IMR-90 (cell line): Measurements from ENCODE around the gene FMNL1. TPM values are rescaled to one million over a fixed set of nuclear protein-coding genes. Genes with fewer than 3 reads are reported as not detected.

Source experiments
- ATAC-seq: fragments of 200-7000 bp; cut with Tn5 transposase; 2 replicates; pipeline ENCODE4 v1.9.1; 2020; ENCODE audit warnings: low read depth, mild to moderate bottlenecking, moderate library complexity
- BruUV-seq: library from RNA; stranded (reverse); fragments of 400-500 nt; replicated peaks from 2 replicates; lab custom pipeline; 2021; lab: Mats Ljungman, UMichigan
- CTCF ChIA-PET: fragments of 300-600 bp; formaldehyde crosslinking; extraction: SDS; loops from one replicate; lab custom pipeline; 2021; ENCODE audit warnings: antibody characterized with exemption; lab: Yijun Ruan, JAX
- POLR2A ChIA-PET: fragments of 300-600 bp; sonication (Branson Sonifier 250); formaldehyde crosslinking; loops from one replicate; lab custom pipeline; 2022; ENCODE audit warnings: antibody characterized with exemption; ENCODE audit not compliant: unreplicated experiment; lab: Charles Lee
- DNase-seq: peaks from one replicate; pipeline ENCODE4 v3.0.0; 2013
- H2AFZ ChIP-seq: replicated peaks from 2 replicates; pipeline ENCODE3; 2013; ENCODE audit warnings: low read length, mild to moderate bottlenecking; ENCODE audit not compliant: poor library complexity
- H2AK5ac ChIP-seq: 2 replicates; pipeline ENCODE4 v1.6.1; 2013; ENCODE audit warnings: low read depth, low read length, inconsistent platforms
- H2AK9ac ChIP-seq: replicated peaks from 2 replicates; pipeline ENCODE3; 2013; ENCODE audit warnings: mild to moderate bottlenecking, low read depth, low read length, moderate library complexity; ENCODE audit not compliant: poor library complexity
- H2BK120ac ChIP-seq: 2 replicates; pipeline ENCODE4 v1.6.1; 2013; ENCODE audit warnings: low read depth, low read length, inconsistent platforms
- H2BK15ac ChIP-seq: 3 replicates; pipeline ENCODE4 v1.6.1; 2013; ENCODE audit warnings: low read depth, low read length, inconsistent platforms
- H2BK20ac ChIP-seq: 2 replicates; pipeline ENCODE4 v1.6.1; 2013; ENCODE audit warnings: low read depth, mild to moderate bottlenecking, inconsistent platforms, low read length, moderate library complexity
- H2BK5ac ChIP-seq: 2 replicates; pipeline ENCODE4 v1.6.1; 2013; ENCODE audit warnings: mild to moderate bottlenecking, low read depth, low read length, inconsistent platforms; ENCODE audit not compliant: poor library complexity, severe bottlenecking
- H3K14ac ChIP-seq: replicated peaks from 2 replicates; pipeline ENCODE4 v1.6.1; 2013; ENCODE audit warnings: low read depth, low read length, inconsistent platforms
- H3K18ac ChIP-seq: 2 replicates; pipeline ENCODE4 v1.6.1; 2013; ENCODE audit warnings: low read depth, low read length, control low read depth
- H3K23ac ChIP-seq: 2 replicates; pipeline ENCODE4 v1.6.1; 2013; ENCODE audit warnings: low read depth, low read length, inconsistent platforms
- H3K27ac ChIP-seq: 2 replicates; pipeline ENCODE4 v1.5.1; 2013; ENCODE audit warnings: mild to moderate bottlenecking, control low read depth, low read length; ENCODE audit not compliant: insufficient read depth
- H3K27me3 ChIP-seq: 2 replicates; pipeline ENCODE4 v1.6.1; 2013; ENCODE audit warnings: low read length; ENCODE audit not compliant: control insufficient read depth, insufficient read depth
- H3K36me3 ChIP-seq: 2 replicates; pipeline ENCODE4 v1.6.1; 2013; ENCODE audit warnings: low read length, mixed read lengths; ENCODE audit not compliant: control insufficient read depth, insufficient read depth
- H3K4ac ChIP-seq: 2 replicates; pipeline ENCODE4 v1.6.1; 2013; ENCODE audit warnings: low read depth, low read length, inconsistent platforms
- H3K4me1 ChIP-seq: 2 replicates; pipeline ENCODE4 v1.6.1; 2013; ENCODE audit warnings: low read length, mixed read lengths; ENCODE audit not compliant: control insufficient read depth, insufficient read depth
- H3K4me2 ChIP-seq: 2 replicates; pipeline ENCODE4 v1.6.1; 2013; ENCODE audit warnings: low read depth, mild to moderate bottlenecking, control low read depth, low read length, moderate library complexity
- H3K4me3 ChIP-seq: 2 replicates; pipeline ENCODE4 v1.5.1; 2013; ENCODE audit warnings: low read depth, mild to moderate bottlenecking, control low read depth, low read length, moderate library complexity; ENCODE audit not compliant: insufficient read depth
- H3K56ac ChIP-seq: 2 replicates; pipeline ENCODE4 v1.6.1; 2013; ENCODE audit warnings: low read length, inconsistent platforms; ENCODE audit not compliant: insufficient read depth; ENCODE audit errors: extremely low read depth
- H3K79me1 ChIP-seq, 2 experiments: 2 replicates each; pipeline ENCODE4 v1.6.1; 2013; ENCODE audit warnings: low read length in 2 of 2, inconsistent platforms in 1 of 2, low read depth in 1 of 2
- H3K9ac ChIP-seq: 2 replicates; pipeline ENCODE4 v1.6.1; 2013; ENCODE audit warnings: low read depth, low read length, control low read depth
- H3K9me1 ChIP-seq: 2 replicates; pipeline ENCODE4 v1.6.1; 2013; ENCODE audit warnings: low read length, inconsistent platforms; ENCODE audit not compliant: insufficient read depth
- H3K9me3 ChIP-seq: 2 replicates; pipeline ENCODE4 v1.6.1; 2013; ENCODE audit warnings: low read length; ENCODE audit not compliant: control insufficient read depth, insufficient read depth
- H4K20me1 ChIP-seq: 2 replicates; pipeline ENCODE4 v1.6.1; 2013; ENCODE audit warnings: low read length, inconsistent platforms; ENCODE audit not compliant: insufficient read depth
- H4K5ac ChIP-seq: 2 replicates; pipeline ENCODE4 v1.6.1; 2013; ENCODE audit warnings: mild to moderate bottlenecking, low read depth, low read length, control low read depth
- H4K8ac ChIP-seq, 2 experiments: 2 replicates each; pipeline ENCODE4 v1.6.1; 2013; ENCODE audit warnings: low read depth in 2 of 2, low read length in 2 of 2, control low read depth in 1 of 2, inconsistent platforms in 1 of 2
- H4K91ac ChIP-seq: 2 replicates; pipeline ENCODE4 v1.6.1; 2013; ENCODE audit warnings: low read depth, low read length, inconsistent platforms; ENCODE audit not compliant: insufficient read depth
- BHLHE40 ChIP-seq: fragments of 150-350 bp; IDR thresholded peaks from 2 replicates; pipeline ENCODE4 v1.6.1; 2016; ENCODE audit warnings: mild to moderate bottlenecking, low read depth, low read length
- CHD1 ChIP-seq: IDR thresholded peaks from 2 replicates; pipeline ENCODE4 v1.6.1; 2012; ENCODE audit warnings: low read depth, low read length, improper control_type of control experiment
- FOS ChIP-seq: fragments of 150-350 bp; IDR thresholded peaks from 2 replicates; pipeline ENCODE4 v1.6.1; 2016; ENCODE audit warnings: low read depth, low read length
- MAZ ChIP-seq: IDR thresholded peaks from 2 replicates; pipeline ENCODE4 v1.6.1; 2012; ENCODE audit warnings: low read depth, mild to moderate bottlenecking, low read length, improper control_type of control experiment, moderate library complexity, borderline replicate concordance
- RAD21 ChIP-seq: IDR thresholded peaks from 2 replicates; pipeline ENCODE4 v1.6.1; 2012; ENCODE audit warnings: low read length, improper control_type of control experiment
- SMC3 ChIP-seq: fragments of 150-350 bp; IDR thresholded peaks from 2 replicates; pipeline ENCODE4 v1.6.1; 2016; ENCODE audit warnings: low read depth, mild to moderate bottlenecking, antibody characterized with exemption, low read length, moderate library complexity
- WGBS, 2 experiments: methylation state at CpG; one replicate each; pipeline versions ENCODE4 v1.1.5 to v1.1.7; 2013; ENCODE audit warnings: missing lambda C conversion rate in 2 of 2; ENCODE audit not compliant: insufficient read length in 1 of 2; ENCODE audit errors: extremely low coverage in 2 of 2; 5-methylcytosine and 5-hydroxymethylcytosine counted together
- dilution Hi-C: fragments of 300-500 bp; cut with HindIII; formaldehyde crosslinking; loops from one replicate; pipeline ENCODE4 v1.14.3; 2018; ENCODE audit warnings: low sequenced_read_pairs; ENCODE audit not compliant: unreplicated experiment
- in situ Hi-C: fragments of 300-500 bp; cut with MboI; formaldehyde crosslinking; loops from 3 replicates; pipeline ENCODE4 v1.14.3; 2019; ENCODE audit warnings: low sequenced_read_pairs, inconsistent platforms, mixed read lengths
- intact Hi-C: fragments of 100-400 bp; cut with micrococcal nuclease; formaldehyde crosslinking; loops from 2 replicates; pipeline ENCODE4 v1.10.0; 2022
- polyA plus RNA-seq, 3 experiments: library from polyadenylated mRNA; depleted of rRNA; stranded (reverse); fragments of >200 nt; gene quantifications; 2 replicates each; pipeline ENCODE4 v1.2.3, GENCODE V29; 2012; ENCODE audit warnings: low replicate concordance in 1 of 3
- total RNA-seq: library from RNA; depleted of rRNA; stranded (reverse); fragments of >200 nt; gene quantifications from 2 replicates; pipeline ENCODE4 v1.2.3, GENCODE V29; 2012
- TF ChIP-seq, protein P1 (sequence below): fragments of 150-350 bp; IDR thresholded peaks from 2 replicates; pipeline ENCODE4 v1.6.1; 2016; ENCODE audit warnings: low read depth, mild to moderate bottlenecking, low read length, moderate library complexity, borderline replicate concordance
- TF ChIP-seq, protein P2 (sequence below): conservative IDR thresholded peaks from 2 replicates; pipeline ENCODE4 v1.5.1; 2012; ENCODE audit warnings: mild to moderate bottlenecking, low read depth, low read length, improper control_type of control experiment

The FMNL1 gene
- total and polyA plus RNA-seq, 2 of the 4 experiments (the other 2 are of a cell fraction), result 0.36 to 2.3 TPM

DNA sequence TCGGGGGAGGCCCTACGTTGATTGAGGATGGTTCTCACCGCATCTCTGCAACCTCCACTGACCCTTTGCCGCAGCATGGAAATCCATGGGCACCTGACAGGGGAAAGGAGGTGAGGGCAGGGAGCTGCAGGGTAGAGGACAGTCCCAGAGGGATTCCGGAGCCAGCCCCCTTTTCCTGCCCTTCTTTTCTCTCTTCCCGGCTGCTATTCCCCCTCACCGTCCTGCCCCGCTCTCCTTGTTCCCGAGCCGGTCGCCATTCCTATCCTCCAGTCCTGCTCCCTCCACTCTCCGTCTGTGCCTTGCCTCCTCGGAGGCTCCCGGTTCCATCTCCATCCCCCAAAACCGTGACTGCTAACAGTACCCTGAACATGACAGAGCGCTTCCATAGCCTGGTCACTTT lies 35.4 kb downstream of the FMNL1 start:
- Histone ChIP-seq H3K27ac (no peak overlapping the region), H2BK5ac (no peak overlapping the region), H3K14ac (no peak overlapping the region), H3K9me1 (no peaks in the 10 kb centered on the region), H4K5ac (no peak overlapping the region), H2BK15ac (no peak overlapping the region), H2AFZ (no peak overlapping the region), H3K4me2 (no peak overlapping the region), H4K8ac (no peak overlapping the region), H2AK5ac (0 out of 2 replicates have a peak overlapping the region, but pooled peaks have one; percentile 28), H3K23ac (no peak overlapping the region), H3K27me3 (no peaks in the 10 kb centered on the region), H2BK120ac (no peak overlapping the region), H4K20me1 (no peaks in the 10 kb centered on the region), H3K4me1 (peaks cover 6% of the 10 kb centered on the region), H3K9ac (no peak overlapping the region), H2AK9ac (no peak overlapping the region), H3K56ac (no peak overlapping the region), H3K79me1 (no peaks in the 10 kb centered on the region; a peak in 1 of 4 replicates), H3K18ac (no peak overlapping the region), H3K4ac (no peak overlapping the region), H3K4me3 (no peak overlapping the region), H4K91ac (no peak overlapping the region), H2BK20ac (no peak overlapping the region), H3K9me3 (no peaks in the 10 kb centered on the region), H3K36me3 (no peaks in the 10 kb centered on the region)
- dilution Hi-C loops, result no loop called here
- DNase-seq (no peak), ATAC-seq (no peak)
- CTCF ChIA-PET, result no interaction called here
- WGBS, 2 experiments, result 51% methylated on average over 8 of the region's 16 CpGs; no CpG with 5 or more reads in 1 of the 2 experiments
- BruUV-seq, result no TSS peak
- intact Hi-C loops, result no loop called here
- in situ Hi-C loops, result no loop called here
- POLR2A ChIA-PET, result no interaction called here
- TF ChIP-seq CHD1, result no peak
- no peak for TF ChIP-seq FOS
- TF ChIP-seq BHLHE40, result no peak
- no peak for TF ChIP-seq MAZ
- no peak for TF ChIP-seq SMC3
- TF ChIP-seq, protein P1, sequence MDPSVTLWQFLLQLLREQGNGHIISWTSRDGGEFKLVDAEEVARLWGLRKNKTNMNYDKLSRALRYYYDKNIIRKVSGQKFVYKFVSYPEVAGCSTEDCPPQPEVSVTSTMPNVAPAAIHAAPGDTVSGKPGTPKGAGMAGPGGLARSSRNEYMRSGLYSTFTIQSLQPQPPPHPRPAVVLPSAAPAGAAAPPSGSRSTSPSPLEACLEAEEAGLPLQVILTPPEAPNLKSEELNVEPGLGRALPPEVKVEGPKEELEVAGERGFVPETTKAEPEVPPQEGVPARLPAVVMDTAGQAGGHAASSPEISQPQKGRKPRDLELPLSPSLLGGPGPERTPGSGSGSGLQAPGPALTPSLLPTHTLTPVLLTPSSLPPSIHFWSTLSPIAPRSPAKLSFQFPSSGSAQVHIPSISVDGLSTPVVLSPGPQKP, result no peak
- TF ChIP-seq, protein P2, sequence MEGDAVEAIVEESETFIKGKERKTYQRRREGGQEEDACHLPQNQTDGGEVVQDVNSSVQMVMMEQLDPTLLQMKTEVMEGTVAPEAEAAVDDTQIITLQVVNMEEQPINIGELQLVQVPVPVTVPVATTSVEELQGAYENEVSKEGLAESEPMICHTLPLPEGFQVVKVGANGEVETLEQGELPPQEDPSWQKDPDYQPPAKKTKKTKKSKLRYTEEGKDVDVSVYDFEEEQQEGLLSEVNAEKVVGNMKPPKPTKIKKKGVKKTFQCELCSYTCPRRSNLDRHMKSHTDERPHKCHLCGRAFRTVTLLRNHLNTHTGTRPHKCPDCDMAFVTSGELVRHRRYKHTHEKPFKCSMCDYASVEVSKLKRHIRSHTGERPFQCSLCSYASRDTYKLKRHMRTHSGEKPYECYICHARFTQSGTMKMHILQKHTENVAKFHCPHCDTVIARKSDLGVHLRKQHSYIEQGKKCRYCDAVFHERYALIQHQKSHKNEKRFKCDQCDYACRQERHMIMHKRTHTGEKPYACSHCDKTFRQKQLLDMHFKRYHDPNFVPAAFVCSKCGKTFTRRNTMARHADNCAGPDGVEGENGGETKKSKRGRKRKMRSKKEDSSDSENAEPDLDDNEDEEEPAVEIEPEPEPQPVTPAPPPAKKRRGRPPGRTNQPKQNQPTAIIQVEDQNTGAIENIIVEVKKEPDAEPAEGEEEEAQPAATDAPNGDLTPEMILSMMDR, result no peak
- TF ChIP-seq RAD21, result no peak
